COLO668 (cell line): ENCODE data around the gene RNU1-4.
"Not testable (repeated sequence)": the region's sequence is repeated elsewhere in the genome, so short reads cannot be mapped to it uniquely, and the experiment has no call there.

Experiments
- DNase-seq: peaks from one replicate; lab custom pipeline; 2025; ENCODE audit not compliant: unreplicated experiment; lab: John Stamatoyannopoulos, UW

The RNU1-4 gene

DNA sequence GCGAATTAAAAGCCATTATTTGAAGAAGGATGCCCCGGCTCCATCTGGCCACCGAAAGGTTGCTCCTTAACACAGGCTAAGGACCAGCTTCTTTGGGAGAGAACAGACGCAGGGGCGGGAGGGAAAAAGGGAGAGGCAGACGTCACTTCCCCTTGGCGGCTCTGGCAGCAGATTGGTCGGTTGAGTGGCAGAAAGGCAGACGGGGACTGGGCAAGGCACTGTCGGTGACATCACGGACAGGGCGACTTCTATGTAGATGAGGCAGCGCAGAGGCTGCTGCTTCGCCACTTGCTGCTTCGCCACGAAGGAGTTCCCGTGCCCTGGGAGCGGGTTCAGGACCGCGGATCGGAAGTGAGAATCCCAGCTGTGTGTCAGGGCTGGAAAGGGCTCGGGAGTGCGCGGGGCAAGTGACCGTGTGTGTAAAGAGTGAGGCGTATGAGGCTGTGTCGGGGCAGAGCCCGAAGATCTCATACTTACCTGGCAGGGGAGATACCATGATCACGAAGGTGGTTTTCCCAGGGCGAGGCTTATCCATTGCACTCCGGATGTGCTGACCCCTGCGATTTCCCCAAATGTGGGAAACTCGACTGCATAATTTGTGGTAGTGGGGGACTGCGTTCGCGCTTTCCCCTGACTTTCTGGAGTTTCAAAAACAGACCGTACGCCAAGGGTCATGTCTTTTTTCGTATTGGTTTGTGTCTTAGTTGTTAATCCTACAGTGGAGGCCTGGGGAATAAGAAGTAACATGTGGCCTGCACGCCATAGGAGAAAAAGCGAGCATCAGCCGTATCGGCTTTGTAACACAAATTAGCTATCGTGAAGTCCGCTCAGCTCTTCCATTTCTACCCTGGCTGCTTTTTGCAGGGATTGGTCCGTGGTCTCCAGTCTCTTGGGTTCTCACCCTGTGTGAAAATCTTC, at the start of gene RNU1-4:
Gene RNU1-4 (plus strand): TSS at position 470 of the 918 bp plus-strand sequence.
- DNase-seq, result not testable (repeated sequence)

DNA sequence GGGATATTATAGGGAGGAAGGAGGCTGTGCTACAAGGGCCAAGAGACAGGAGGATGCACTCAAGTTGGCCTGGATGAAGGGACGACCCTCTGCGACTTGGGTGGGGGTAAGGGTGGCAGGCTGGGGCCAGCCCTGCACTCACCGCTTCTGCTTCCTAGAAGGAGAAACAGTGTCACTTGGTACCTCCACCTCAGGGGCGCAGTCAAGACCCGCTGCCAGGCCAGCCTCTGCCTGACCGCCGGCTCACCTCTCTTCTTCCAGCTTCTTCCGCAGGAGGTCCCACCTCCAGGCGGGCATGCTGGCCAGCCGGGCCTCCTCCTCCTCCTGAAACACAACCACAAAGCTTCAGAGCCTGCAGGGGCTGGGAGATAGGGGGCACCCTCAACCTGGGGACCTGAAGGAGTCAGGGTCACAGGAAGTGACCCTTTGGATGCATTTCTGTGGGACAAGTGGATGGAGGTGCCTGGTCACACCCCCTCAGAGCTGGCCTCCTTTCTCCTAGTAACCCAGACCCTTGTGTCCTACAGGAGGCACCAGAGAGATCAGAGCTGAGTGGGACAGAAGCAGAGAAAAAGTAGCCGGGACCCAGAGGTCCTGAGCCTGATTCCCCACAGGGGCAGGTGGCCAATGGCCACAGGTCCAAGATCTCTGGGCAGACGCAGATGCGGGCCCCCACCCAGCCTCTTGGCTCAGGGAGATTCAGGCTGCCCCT, 49.2 kb upstream of the RNU1-4 start:
- DNase-seq, result not testable (repeated sequence)

DNA sequence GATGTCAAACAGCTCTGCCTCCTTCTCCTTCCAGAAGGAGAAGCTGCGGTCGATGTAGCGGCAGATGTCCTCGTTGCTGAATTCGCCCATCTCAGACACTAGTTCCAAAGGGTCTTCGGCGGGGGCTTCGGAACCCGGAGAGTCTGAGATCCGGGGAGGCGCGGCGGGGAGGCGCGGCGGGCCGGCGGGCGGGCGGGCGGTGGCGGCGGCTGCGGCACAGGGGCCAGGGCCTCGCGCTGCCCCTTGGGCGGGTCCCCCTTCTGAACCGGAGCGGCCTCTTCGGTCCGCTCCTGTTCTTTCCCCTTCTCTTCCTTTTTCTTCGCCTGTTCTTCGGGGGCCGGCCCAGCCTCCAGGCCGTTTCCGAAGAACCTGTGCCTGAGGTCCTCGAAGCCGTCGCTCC, 48.0 kb upstream of the RNU1-4 start:
- not testable (repeated sequence) for DNase-seq

DNA sequence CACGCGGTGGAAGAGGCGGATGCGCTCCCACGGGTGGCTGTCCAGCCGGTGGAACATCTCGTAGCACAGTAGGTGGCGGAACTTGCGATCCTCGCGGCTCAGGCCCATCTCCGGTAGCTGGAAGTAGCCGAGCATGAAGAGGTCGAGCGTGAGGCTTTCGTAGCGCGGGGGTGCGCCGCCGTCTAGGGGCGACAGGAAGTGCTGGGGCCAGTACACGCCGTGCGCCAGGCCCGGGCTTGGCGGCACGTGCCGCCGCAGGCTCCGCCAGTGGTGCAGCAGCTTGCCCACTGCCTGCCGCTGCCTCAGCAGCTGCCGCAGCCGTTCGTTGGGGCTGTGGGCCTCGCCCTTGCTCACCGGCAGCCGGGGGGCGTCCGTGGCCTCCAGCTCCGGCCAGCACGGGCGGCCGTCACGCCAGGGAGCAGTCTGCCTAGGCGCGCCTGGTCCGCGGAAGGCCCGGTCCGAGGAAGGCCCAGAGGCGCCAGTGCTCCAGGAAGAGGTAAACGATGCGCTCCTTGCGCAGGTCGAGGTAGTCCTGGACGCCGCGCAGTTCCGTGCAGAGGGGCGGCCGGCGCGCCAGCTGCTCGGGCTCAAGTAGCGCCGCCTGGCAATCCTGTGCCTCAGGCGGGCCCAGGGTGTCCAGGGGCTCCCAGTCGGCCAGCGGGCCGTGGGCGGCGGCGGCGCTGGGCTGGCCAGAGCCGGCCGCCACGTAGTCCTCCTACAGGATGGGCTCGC, 47.4 kb upstream of the RNU1-4 start:
- not testable (repeated sequence) for DNase-seq

DNA sequence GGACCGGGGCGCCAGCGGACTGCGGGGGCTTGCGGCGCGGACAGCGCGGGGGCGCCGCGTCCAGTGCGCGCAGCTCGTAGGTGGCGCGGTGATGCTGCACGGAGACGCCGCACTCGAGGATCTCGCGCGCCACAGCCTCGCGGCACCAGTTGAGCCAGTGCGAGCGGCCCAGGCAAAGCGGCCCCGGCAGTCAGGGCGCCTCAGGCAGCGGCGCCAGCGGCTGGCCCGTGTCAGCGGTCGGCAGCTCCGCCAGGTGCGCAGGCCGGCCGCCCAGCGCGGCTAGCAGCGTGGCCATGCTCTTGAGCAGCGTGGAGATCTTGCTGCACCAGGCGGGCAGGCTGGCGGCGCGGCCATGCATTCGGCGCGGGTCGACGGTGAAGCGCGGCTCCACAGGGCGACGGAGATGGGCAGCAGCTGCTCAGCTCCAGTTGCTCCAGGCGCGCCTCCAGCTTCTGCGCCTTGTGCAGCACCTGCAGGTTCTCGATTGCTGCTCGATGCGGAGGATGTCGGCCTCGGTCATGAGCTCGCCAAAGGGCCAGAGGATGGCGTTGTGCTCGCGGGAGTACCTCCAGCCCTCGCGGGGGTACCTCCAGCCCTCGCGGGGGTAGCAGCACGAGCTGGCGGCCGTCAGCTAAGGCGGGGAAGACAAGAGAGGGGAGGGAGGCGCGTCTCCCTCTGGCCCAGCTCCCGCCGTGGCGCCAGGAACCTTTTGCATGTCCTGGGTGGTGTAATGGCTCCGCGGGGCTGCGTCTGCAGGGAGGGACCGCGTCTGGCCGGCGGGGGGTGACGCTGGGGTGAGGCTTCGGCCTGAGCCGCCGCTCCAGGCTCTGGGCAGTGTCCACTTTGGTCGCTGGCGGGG, 46.6 kb upstream of the RNU1-4 start:
- DNase-seq, result not testable (repeated sequence)

DNA sequence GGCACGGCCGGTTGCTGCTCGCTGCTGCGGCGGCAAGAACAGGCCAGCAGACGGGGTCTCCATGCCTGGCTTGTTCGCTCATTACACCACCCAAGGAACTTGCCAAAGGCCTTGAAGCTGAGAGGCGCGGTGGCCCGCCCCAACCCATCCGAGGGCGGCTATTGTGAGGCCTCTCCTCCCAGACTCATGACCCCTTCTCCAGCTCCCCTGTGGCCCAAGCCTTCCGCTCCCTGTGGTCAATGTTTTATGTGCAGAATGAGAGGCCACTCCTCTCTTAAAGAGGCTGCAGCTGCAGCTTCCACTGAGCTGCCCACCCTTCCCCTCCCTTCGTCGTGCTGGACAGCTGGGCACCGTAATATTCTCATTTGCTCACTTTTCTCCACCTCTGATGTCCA, 46.0 kb upstream of the RNU1-4 start:
- not testable (repeated sequence) for DNase-seq

DNA sequence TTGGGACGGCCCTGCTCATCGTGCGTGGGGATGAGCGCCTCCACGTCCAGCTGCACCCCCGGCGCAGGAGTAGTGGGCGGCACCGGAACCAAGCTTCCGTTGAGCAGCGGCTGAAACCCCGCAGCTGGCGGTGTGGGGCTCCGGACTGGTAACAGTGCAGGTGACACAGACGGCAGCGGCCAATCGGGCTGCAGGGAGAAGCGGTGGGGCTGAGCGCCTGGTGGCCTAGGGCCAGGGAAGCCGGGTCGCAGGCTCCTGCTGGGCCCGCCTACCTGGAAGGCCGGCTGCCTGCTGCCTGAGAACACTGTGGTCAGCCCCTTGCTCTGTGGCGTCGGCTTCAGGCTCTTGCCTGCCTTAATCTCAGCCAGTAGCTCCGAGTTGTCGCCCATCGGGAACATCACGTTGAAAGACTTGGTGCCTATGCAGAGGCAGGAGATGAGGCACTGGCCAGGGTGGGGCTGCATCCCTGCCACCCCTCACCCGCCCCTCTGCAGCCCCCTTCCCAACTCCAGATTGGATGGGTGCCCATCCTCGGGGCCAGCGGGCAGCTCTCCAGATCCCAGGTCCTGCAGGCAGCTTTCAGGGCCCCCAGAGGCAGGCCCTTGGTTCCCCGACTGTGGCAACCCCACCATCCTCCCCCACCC, 43.7 kb upstream of the RNU1-4 start:
- not testable (repeated sequence) for DNase-seq

DNA sequence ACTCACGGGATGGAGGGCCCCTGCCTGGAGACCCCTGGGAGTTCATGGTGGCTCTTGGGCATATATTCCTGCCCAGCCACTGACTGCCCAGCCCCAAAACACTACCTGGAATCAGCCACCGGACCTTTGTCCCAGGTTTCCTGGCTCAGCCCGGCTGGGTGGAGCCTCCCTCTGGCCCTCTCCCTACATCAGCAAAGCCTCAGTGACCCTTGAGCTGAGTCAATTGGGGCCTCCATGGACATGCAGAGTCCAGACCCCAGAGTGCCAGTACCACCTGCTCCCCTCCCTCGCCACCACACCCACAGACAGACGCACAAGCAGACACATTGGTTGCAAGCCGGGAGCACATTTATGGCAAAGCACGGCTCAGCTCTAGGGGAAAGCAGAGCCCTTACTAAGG, 43.2 kb upstream of the RNU1-4 start:
- DNase-seq, result not testable (repeated sequence)

DNA sequence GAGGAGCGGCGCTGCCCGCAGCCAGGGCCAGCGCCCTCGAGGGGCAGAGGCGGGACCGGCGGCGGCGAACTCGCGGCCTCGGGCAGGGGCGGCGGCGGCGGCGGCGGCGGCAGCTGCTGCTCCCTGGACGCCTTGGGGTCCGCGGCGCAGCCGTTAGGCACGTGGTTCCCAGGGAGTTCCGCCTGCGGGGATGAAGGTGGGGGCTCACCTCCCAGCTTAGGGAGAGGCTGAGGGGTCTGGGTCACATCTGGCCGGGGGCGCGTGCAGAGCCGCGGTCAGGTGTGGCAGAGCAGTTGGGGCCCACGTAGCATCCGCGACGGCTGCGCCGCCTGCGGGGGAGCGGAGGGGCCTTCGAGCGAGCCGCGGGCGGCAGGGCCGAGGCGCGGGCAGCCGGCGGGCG, 40.9 kb upstream of the RNU1-4 start:
- DNase-seq, result not testable (repeated sequence)

DNA sequence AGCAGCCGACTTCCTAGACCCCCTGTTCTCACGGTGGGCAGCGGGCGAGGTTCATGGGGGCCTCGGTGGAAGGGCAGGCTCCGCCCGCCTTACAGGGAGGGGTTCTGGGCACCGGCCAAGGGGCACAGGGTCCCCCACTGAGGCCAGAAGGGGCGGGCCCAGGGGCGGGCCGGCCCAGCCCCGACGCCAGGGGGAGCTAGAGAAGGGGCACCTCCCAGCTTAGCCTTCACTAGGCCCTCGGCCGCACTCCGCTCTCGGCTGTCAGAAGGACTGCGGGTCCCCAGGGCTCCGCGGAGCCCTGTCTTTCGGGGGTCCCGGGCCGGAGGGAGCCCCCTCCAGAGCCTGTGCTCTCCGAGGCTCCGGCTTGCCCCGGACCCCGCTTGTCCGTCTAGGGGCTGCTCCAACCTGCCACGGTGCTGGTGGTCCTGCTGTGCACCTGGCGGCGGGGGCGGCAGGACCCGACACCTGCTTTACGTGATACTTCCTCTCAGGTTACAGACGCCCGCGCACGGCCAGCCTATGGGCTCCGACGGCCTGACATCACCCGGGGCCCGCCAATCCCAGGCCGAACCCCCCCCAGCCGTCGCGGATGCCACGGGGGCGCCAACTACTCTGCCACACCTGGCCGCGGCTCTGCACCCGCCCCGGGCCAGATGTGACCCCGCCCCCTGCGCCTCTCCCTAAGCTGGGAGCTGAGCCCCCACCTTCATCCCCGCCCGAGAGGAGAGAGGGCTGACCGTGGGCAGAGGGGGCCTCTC, 40.0 kb upstream of the RNU1-4 start:
- not testable (repeated sequence) for DNase-seq

DNA sequence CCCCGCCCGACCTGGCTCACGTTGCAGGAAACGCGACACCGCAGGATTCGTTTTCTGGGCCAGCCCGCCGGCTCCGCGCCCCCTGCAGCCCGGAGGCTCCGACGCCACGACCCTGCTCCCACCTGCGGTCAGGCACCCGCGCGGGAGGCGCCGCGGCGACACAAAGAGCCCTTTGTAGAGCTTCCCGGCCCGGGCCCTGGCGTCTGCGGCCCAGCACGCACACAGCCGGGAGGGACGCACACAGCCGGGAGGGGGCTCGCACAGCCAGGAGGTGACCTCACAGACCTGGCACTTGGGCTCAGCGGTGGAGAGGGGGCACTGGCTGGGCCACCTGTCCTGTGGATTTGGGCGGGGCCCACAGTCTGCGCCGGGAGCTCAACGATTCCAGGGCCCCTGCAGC, 39.1 kb upstream of the RNU1-4 start:
- not testable (repeated sequence) for DNase-seq

DNA sequence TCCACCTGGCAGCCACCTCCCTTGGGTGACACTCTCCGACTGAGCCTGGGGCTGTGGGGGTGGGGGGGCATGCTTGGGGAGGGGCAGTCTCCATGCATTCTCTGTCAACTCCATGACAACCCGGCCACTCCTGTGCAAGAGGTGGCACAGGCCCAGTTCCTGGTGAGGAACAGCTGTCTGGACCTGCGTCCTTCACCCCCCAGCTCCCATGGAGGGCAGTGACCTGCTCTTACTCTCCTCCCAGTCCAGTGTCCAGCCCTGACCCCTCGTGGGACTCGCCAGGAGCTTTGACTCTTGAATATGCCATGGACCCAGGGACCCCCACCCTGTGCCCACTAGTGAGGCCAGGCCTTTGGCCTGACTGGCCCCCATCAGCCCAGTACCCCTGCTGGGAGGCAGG, 38.0 kb upstream of the RNU1-4 start:
- DNase-seq, result not testable (repeated sequence)

DNA sequence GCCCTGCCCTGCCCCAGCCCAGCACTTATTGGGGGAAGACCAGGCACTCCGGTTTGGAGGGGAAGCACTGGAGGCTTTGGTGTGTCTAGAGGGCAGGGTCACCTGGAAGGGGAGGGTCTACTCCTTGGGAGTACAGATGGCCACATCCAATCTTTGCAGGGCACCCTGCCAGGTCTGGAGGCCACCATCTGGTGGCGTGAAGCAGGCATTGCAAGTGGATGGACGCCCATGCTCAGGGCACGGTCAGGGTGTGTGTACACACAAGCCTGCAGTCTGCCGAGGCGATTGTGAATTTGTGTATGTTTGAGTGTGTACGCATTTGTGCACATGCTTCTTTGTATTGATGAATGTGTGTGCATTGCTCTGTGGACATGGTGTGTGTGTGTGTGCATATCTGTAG, 37.2 kb upstream of the RNU1-4 start:
- not testable (repeated sequence) for DNase-seq

DNA sequence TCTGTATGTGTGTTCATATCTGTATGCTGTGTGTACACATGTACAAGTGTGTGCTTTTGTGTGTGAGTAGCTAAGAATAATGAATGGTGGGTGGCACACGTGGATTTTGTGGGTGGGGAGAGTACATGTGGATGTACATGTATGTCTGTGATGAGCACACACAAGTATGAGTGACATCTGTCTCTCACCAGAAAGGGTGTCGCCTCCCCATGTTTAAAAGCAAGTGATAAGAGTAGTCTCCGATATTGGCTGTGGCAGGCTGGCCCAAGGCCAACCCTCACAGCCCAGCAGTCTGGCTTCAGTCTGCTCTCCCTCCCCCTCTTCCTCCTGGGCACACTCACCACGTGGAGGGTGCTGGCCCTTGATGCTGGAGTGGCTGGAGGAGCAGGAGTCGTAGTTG, 36.7 kb upstream of the RNU1-4 start:
- not testable (repeated sequence) for DNase-seq

DNA sequence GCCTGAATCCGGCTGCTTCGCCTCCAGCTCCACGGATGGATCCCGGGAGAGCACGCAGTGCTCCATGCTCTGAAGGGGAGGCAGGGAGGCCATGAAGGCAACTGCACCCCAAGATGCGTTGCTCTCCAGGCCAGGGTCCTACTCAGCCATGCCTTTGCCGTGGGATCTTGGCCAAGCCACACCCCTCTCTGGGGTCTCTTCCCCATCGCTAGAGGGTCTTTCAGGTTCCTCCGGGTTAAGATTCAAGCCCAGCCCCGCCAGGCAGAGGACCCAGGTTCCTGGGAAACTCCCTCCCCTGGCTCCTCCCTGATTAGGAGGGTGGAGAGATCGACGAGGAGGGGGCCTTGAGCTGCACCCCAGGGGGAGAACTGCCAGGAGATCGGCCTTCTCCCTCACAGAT, 36.2 kb upstream of the RNU1-4 start:
- not testable (repeated sequence) for DNase-seq

DNA sequence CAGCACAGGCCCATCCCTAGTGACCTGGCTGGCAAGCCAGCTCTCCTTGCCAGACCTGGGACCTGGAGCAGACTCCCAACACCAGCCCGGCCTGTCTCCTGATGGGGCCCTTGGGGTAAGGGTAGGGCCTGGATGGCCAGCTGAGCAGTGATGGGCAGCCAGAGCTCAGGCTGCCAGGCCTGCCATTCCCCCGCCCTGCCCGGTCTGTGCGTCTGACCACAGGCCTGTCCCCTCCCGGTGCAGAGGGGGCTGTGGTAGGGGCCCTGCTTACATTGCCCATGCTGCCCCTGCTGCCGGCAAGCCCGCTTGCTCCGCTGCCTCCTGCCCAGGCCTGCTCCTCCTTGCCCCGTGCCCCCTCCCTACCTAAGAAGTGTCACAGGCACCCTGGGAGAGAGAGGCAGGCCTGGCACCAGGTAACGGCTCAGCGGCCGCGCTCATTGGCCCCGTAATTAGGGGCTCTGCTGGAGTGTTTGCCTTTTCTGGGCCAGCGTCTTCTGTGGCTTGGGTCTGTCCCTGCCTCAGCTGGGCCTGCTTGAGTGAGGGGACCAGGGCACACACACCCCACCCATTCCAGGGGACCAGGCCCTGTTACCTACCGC, 35.7 kb upstream of the RNU1-4 start:
- DNase-seq, result not testable (repeated sequence)

DNA sequence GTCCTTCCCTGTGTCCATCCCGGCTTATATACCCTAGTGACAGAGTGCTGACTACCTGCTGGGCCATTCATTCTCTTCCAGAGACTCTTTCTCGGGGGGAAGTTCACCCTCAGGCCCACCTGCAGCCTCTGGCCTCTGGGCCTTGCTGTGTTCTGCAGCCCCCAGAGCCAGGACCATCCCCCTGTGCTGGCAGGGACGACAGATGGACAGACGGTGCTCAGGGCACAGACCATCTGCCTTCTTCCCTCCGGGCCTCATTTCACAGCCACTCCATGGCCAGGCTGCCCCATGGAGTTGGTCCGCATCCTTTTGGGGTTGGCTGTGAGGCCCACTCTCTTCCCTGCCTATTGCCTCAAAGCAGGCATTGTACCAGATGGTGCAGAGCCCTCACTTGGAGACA, 34.0 kb upstream of the RNU1-4 start:
- not testable (repeated sequence) for DNase-seq

DNA sequence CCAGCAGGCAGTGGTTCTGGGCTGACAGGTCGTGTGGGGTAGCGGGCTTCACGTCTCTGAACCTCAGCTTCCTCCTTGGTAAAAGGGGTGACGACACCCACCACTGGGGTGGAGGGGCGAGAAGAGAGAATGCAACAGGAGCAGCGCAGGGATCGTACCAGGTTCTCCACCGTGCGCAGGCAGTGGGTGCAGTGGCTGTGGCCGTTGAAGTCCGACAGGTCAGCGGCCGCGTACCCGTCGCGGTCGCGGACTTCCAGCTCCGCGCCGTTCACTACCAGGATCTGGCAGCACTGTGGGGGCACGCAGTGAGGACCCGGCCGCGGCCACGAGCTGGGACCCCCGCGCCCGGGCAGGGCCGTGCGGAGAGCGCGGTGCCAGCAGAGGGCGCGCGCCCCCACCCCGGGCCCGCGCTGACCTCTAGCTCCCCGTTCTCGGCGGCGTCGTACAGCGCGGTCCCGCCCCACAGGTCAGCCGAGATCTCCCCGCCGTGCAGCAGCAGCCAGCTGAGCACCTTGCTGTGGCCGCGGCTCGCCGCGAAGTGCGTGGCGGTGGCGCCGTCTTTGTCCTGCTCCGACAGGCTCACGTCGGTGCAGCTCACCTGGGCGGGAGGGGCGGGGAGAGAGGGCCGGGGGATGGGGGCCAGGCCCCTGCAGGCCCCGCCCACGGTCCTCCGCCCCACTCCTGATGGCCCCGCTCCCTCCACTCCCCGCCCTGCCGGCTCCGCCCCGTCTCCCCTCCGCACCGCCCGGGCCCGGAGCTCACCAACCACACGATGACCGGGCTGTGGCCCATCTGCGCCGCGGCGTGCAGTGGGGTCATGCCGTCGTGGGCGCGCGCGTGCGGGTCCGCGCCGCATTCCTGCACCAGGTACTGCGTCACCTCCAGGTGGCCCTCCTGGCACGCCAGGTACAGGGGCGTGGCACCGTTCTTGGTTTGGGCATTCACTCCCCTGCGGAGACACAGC, 32.9 kb upstream of the RNU1-4 start:
- not testable (repeated sequence) for DNase-seq
